Measurements from ENCODE around the gene CERS5. TPM values are rescaled to one million over a fixed set of nuclear protein-coding genes. Genes with fewer than 3 reads are reported as not detected.
A peak's percentile ranks its signal among the peaks of the same experiment; 100 is the strongest.

The CERS5 gene, protein sequence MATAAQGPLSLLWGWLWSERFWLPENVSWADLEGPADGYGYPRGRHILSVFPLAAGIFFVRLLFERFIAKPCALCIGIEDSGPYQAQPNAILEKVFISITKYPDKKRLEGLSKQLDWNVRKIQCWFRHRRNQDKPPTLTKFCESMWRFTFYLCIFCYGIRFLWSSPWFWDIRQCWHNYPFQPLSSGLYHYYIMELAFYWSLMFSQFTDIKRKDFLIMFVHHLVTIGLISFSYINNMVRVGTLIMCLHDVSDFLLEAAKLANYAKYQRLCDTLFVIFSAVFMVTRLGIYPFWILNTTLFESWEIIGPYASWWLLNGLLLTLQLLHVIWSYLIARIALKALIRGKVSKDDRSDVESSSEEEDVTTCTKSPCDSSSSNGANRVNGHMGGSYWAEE
- total RNA-seq (ENCODE audit: low replicate concordance), result 32.5 and 59.7 TPM in 2 replicates
- long read RNA-seq, transcript CERS5-201 (10 exons, 2,051 nt), result major isoform, 95 of 114 reads
- long read RNA-seq, partial matches to known transcripts, result 5 of 114 reads
- long read RNA-seq, other reads (novel, unspliced or antisense), result 11 of 114 reads

DNA sequence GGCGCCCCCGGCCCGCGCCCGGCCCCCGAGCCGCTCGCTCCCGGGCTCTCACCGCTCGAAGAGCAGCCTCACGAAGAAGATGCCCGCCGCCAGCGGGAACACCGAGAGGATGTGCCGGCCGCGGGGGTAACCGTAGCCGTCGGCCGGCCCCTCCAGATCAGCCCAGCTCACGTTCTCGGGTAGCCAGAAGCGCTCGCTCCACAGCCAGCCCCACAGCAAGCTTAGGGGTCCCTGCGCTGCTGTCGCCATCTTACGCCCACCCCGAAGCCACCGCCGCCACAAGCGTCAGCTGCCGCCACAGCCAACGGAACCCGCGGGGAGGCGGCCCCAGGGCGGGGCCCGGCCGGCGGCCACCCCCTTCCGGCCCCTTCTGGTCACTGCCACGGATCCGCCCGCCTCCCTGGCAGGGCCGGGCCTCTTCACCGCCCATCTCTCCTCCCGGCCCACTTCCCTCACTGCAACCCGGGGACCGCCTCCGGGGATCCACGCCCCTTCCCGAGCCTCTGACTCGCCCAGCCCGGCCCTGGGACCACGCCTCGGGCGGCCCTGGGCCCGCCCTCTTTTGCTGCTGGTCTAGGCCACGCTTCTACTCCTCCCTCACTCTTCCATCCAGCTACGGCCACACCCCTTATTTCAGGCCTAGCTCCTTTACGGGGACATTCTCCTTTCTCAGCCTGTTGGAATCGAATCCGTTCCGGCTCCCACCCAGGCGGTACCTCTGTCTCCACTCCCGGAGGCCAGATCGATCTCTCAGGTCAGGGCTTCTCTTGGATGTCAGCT lies at the start of gene CERS5:
Gene CERS5 (minus strand): TSS at position 321 of the 780 bp plus-strand sequence. CDS start 72 bp downstream, at position 249.
- Mint-ChIP-seq H3K27ac (peak within 1 kb of the TSS; percentile 96), H3K27me3 (no peaks in the 10 kb centered on the region), H3K4me1 (ENCODE audit: unreplicated experiment) (peaks cover 16% of the 10 kb centered on the region), H3K4me3 (peak within 1 kb of the TSS; percentile 88), H3K9me3 (peaks cover 5% of the 10 kb centered on the region), H3K36me3 (peaks cover 17% of the 10 kb centered on the region)
- peak; percentile 99 for DNase-seq (ENCODE audit: extremely low spot score, unreplicated experiment)
- TF ChIP-seq, protein P1, sequence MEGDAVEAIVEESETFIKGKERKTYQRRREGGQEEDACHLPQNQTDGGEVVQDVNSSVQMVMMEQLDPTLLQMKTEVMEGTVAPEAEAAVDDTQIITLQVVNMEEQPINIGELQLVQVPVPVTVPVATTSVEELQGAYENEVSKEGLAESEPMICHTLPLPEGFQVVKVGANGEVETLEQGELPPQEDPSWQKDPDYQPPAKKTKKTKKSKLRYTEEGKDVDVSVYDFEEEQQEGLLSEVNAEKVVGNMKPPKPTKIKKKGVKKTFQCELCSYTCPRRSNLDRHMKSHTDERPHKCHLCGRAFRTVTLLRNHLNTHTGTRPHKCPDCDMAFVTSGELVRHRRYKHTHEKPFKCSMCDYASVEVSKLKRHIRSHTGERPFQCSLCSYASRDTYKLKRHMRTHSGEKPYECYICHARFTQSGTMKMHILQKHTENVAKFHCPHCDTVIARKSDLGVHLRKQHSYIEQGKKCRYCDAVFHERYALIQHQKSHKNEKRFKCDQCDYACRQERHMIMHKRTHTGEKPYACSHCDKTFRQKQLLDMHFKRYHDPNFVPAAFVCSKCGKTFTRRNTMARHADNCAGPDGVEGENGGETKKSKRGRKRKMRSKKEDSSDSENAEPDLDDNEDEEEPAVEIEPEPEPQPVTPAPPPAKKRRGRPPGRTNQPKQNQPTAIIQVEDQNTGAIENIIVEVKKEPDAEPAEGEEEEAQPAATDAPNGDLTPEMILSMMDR (conservative IDR thresholded peaks at IDR 0.05), result peak; percentile 59

DNA sequence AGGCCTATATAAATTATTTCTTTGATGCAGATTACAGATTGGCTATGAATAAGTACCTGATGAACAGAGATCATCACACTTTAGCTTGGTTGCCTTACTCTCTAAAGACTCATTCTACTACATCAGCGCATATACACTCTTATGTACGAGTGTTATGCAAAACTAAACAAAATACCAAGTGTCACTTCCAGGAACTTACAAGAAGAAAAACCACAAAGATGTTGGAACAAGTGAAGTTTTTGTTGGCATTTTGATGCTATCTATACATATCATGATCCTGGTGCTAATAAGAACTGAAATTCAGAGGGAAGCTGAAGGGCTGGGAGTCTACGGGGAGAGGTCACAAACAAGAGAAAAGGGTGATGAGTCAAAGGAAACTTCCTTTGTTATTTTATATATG lies 47.9 kb upstream of the CERS5 start:
- H3K27me3 Mint-ChIP-seq, result no peaks in the 10 kb centered on the region
- H3K4me1 Mint-ChIP-seq (ENCODE audit: unreplicated experiment), result peaks cover 23% of the 10 kb centered on the region
- no peak for DNase-seq (ENCODE audit: extremely low spot score, unreplicated experiment)
- H3K36me3 Mint-ChIP-seq, result peaks cover 28% of the 10 kb centered on the region
- H3K9me3 Mint-ChIP-seq, result peaks cover 4% of the 10 kb centered on the region
- H3K4me3 Mint-ChIP-seq, result no peak overlapping the region
- TF ChIP-seq, protein P1 (conservative IDR thresholded peaks at IDR 0.05), result no peak
- H3K27ac Mint-ChIP-seq, result peak overlapping the region; percentile 38

DNA sequence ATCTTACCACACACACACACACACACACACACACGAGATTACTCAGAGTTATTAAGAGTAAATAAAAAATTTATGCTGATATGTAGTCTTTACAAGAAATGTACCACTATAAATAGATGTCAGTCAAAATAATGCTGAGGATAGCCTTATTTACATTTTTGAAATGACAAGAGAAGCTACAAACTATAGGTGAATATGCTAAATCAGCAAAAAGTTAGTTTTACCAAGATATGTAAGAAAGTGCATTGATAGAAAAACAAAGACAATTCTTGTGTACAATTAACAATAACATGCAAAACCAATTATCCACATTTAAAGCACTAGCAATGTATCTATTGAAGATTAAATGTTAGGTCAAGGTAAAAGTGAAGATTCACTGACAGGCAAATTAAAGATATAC lies 46.8 kb upstream of the CERS5 start:
- H3K4me1 Mint-ChIP-seq (ENCODE audit: unreplicated experiment), result peaks cover 23% of the 10 kb centered on the region

DNA sequence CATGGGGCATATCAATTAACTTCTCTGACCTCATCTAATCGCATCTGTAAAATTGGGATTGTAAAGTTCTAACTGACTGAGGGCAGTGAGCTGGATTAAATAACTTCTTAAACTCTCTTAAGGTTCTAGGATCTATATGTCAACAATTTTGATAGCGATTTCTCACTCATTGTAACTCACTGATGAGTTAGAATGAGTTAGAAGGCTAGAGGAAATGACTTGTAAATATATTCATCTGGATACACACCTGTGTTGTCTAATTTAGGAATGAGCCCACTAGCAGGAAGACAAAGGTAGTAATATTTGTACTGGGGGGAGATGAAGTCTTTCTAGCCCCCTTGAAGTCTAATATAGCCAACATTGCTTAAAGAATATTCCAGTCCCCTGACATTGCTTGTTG lies 46.3 kb upstream of the CERS5 start:
- H3K27ac Mint-ChIP-seq, result no peak overlapping the region
- DNase-seq (ENCODE audit: extremely low spot score, unreplicated experiment), result no peak
- H3K36me3 Mint-ChIP-seq, result peaks cover 28% of the 10 kb centered on the region
- no peak overlapping the region for H3K4me3 Mint-ChIP-seq
- H3K4me1 Mint-ChIP-seq (ENCODE audit: unreplicated experiment), result peaks cover 23% of the 10 kb centered on the region
- no peaks in the 10 kb centered on the region for H3K27me3 Mint-ChIP-seq
- TF ChIP-seq, protein P1 (conservative IDR thresholded peaks at IDR 0.05), result no peak
- H3K9me3 Mint-ChIP-seq, result peaks cover 4% of the 10 kb centered on the region

More for the DNA sequence above, 46.8 kb upstream of the CERS5 start:
- H3K4me3 Mint-ChIP-seq, result no peak overlapping the region
- H3K27ac Mint-ChIP-seq, result no peak overlapping the region
- H3K27me3 Mint-ChIP-seq, result no peaks in the 10 kb centered on the region
- peaks cover 4% of the 10 kb centered on the region for H3K9me3 Mint-ChIP-seq
- TF ChIP-seq, protein P1 (conservative IDR thresholded peaks at IDR 0.05), result no peak
- peaks cover 28% of the 10 kb centered on the region for H3K36me3 Mint-ChIP-seq
- no peak for DNase-seq (ENCODE audit: extremely low spot score, unreplicated experiment)

DNA sequence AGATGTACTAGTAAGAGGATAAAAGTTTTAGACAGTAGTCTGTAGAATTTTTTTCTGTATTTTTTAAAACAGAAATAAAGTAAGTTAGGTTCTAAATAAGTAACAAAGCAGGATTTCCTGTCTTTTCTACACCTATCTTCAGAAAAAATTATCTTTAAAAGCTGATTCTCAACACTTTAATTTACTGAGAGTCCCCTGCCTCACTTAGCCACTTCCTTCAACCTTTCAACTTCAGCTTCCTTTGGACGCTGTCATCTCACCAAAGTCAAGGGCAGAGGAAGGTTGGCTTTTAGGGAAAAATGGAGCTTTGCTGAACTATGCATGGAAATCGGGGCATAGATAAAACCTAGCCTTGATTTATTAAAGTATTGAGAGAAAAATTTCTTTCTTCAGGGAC lies 44.9 kb upstream of the CERS5 start:
- H3K27ac Mint-ChIP-seq, result peak overlapping the region; percentile 90

More for the DNA sequence above, 44.9 kb upstream of the CERS5 start:
- H3K36me3 Mint-ChIP-seq, result peaks cover 26% of the 10 kb centered on the region
- no peak for DNase-seq (ENCODE audit: extremely low spot score, unreplicated experiment)
- H3K4me3 Mint-ChIP-seq, result peak overlapping the region; percentile 58
- peaks cover 23% of the 10 kb centered on the region for H3K4me1 Mint-ChIP-seq (ENCODE audit: unreplicated experiment)
- no peaks in the 10 kb centered on the region for H3K27me3 Mint-ChIP-seq
- TF ChIP-seq, protein P1 (conservative IDR thresholded peaks at IDR 0.05), result no peak
- peaks cover 4% of the 10 kb centered on the region for H3K9me3 Mint-ChIP-seq

Data from type B pancreatic cell (in vitro differentiated cells).